Stimulated activated CD4-positive, alpha-beta T cell treated with anti-CD3 and anti-CD28 coated beads, Interleukin-4, amount 100 ng/mL, for 24 hours (primary cell): ENCODE measurements around the gene RPN2.

Experiments used
- DNase-seq: peaks from one replicate; pipeline ENCODE4 v3.0.0-alpha.2; 2020

Gene RPN2

DNA sequence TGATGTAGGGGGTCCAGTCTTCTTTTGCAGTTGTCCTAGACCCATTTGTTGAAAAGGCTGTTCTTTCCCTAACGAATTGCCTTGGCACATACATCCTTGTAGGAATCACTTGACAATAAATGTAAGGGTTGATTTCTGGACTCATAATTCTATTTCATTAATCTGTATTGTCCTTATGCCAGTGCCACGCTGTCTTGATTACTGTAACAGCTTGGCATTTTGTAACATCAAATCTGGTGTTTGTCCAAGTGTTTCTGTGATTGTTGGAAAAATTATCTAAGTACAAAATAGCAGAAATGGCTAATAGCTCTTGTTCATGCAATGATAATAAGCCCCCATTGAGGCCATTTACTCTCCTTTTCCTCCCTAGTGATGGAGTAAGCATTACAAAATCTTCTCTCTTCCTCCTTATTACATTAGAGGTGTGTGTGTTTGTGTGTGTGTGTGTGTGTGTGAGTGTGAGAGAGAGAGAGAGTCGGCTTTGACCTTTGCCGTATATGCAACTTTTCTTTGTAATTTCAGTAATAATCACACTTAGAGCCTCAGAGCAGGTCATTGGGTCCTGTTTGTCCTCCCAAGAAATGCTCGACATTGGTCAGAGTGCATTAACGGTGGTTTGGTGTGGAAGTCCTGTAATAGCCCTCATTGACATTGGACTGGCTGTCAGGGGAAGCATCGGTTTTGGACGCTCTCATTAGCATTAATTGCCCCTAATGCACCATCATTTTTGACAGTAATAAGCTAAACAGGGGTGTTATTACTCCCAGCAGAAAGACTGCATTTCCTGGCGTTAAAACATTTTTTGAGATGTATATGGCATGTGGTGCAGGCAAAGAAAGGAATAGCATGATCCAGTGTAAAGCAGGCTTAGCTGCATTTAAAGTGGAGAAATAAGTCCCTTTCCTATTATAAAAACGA is 40.9 kb downstream of the RPN2 start:
- no peak for DNase-seq

DNA sequence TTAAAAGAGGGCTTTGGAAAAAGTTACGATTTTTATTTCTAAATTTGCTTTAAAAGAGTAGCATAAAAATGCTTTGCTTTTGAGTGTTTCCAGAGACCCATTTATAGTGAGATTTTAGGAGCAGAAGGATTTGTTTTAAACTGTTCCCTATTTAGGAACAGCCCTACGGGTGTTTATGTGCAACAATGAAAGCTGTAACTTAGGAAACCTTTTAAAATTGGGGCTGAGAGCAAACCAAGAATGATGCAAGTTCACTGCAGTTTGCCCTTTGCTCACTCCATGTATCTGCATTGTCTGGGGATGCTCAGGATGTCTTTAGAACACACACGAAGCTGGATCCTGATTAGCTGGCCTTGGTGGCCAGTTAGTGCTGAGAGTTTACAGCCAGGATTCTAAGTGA is 41.6 kb downstream of the RPN2 start:
- DNase-seq, result no peak

DNA sequence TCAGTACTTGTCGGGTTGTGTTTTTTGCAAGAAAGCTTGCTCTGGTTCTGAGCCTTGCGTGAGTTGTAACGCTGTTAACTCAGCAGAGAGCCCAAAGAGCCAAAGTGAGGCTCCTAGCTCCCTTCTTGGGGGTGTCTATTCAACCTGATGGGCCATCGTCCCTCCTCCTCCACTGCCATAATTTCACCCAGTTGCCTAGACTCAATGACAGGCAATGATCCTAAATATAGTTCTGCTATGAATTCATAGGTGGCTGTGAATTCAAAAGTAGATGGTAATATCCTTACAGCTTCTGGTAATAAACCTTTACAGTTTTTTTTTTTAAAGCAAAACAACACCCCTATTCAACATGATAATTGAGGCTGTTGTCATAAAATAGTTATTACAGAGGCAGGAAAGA is 43.0 kb downstream of the RPN2 start:
- no peak for DNase-seq

GRCh38 chr20:37223053-37223452 is 43.9 kb downstream of the RPN2 start:
- DNase-seq, result no peak

DNA sequence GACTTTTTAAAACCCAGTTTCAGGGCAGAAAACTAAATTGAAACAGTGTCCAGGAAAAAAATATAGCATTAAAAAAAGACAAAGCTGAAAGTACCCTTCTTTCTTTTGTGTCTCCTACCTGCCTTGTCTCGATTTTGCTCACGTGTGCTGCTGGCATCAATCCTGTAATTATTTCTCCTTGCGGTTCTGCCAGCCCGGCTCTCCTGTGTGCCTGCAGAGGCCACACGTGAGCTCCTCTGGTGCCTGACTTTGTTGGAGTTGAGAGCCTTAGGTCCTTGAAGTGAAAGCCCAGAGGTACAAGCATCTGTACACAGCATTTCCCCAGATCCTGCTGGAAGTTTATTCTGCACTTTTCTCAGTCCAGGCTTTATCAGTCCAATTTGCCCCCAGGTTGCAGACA is 46.0 kb downstream of the RPN2 start:
- DNase-seq, result no peak

DNA sequence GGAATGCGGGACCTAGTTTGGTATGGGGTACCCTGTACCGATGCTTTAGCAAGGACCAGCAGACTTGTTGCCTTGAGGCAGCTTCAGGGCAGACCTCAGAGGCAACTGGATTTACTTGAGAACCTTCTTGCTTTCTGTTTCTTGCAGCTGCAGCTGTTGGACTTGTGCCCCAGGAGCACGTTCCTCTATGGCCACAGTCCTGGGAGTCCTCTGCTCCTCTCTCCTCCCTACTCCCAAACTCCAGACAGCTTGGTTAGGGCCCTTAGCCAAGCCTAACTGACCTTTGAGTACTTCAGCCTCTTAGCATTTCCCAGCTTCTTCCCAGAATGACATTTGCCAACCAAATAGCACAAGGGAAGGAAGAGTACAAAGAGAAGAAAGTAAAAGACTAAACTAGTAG is 47.8 kb downstream of the RPN2 start:
- DNase-seq, result no peak

DNA sequence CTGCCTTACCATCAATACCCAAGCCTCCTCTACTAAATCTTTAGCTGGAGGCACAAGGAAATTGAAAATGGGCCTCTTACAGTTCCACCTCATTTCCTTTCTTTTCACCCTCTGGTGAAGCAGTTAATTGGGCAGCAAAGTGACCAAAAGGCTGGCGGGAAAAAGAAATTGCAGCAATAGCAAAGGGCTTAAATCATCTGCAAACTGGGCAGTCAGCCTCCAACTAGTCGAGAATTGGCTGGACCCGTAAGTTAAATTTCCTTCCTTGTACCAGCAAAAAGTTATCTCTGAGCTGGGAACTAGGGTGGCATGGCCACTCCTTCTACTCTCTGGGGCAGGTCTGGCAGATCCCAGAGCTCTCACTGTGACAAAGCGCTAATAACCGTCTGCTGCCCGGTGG is 49.0 kb downstream of the RPN2 start:
- DNase-seq, result no peak

DNA sequence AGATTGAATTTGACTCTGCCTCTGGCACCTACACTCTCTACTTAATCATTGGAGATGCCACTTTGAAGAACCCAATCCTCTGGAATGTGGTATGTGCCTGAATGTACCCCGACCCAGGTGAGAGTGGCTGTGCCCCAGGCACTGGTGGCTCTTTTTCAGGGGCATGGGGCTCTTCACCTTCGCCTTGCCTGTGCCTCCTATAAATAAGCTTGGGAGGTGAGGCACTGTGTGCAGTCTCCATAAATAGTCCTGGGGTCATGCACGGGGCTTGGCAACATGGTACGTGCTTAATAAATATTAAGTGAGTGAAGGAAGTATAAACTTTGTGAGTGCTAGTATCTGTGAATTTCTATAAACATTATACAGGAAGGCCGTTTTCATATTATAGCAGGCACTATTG is 49.5 kb downstream of the RPN2 start:
- no peak for DNase-seq

GRCh38 chr20:37229357-37229756 is 50.2 kb downstream of the RPN2 start:
- no peak for DNase-seq

DNA sequence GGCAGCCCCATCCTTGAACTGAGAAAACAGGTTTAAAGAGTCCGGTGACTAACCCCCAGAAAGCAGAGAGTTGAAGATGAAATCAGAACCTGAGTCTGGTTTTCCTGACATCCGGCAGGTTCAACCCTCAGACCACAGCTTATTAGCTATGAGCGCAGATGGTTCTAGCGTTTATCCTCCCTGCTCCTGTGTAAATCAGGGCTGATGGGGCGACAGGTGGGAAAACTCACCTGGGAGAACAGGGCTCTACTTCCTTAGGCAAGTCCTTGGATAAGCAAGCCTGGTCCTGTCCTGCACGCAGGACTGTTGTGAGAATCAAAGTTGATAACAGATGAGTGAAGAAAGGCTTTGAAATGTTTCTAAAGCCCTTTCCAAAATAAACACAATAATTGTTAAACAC is 51.1 kb downstream of the RPN2 start:
- DNase-seq, result no peak

- no peak for DNase-seq
Observed at GRCh38 chr20:37231947-37232630, 53.0 kb downstream of the RPN2 start.

GRCh38 chr20:37233548-37234253 is 54.6 kb downstream of the RPN2 start:
- DNase-seq, result no peak

DNA sequence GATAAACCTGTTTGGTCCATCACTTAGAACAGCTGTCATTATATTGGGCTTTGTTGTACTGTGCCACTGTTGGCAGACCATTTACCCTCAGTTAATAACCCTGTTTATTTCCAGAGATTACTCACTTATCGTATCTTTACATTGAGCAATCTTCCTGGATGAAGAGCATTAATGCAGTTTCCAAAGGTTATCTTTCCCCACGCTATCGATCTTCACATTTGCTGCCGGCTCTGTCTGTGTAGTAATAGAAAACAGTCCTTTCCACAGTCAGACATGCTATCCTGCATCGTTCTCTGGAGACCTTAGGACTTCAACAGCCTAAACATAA is 55.1 kb downstream of the RPN2 start:
- no peak for DNase-seq

DNA sequence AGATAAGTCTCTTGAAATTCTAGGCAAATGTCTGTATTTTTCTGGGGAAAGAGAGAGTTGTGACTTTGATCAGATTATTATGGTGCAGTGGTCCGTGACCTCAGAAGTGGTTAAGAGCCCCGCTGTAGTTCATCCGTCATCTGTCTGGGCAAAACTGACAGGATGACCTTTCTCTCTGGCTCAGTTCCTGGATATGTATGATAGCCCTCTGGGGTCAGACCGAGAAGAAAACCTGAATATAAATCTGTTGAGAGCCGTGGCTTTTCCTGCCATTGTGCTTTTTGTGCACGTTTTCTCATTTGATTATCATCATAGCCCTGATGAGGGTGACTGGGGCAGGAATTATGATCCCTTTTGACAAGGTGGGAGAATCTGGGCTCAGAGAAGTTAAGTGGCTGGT is 55.9 kb downstream of the RPN2 start:
- DNase-seq, result no peak

GRCh38 chr20:37236462-37236861 is 57.3 kb downstream of the RPN2 start:
- DNase-seq, result no peak

DNA sequence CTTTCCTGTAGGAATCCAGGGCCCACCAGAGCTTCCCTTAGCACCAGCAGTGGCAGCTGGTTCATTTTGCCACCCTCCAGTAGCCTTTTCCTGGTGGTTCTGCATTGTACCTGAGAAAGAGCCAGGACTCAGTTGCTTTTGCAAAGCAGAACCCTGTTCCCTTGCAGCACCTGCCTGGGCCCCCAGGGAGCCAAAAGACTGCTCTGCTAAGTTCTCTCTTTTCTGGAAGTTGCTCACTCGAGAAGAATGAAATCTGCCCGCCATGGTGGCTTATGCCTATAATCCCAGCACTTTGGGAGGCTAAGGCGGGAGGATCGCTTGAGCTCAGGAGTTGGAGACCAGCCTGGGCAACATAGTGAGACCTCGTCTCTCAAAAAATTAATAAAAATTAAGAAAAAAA is 58.5 kb downstream of the RPN2 start:
- DNase-seq, result no peak

DNA sequence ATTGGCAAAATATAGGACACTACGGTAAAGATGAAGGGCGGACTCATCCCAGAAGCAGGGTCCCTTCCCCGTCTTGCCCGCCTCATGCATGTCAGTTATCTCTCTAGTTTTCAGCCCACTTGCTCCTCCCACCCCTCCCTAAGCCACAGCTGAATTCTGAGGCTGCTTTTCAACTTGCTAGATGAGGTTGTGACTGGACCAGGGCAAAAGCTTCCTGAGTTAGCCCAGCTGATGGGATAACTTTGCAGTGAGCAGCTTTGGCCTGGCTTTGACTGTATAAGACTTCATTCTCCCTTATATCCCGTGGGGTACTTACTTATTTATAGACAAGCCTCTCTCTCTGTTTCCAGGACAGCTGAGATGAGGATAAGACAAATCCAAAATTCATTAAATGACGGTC is 59.3 kb downstream of the RPN2 start:
- DNase-seq, result no peak

DNA sequence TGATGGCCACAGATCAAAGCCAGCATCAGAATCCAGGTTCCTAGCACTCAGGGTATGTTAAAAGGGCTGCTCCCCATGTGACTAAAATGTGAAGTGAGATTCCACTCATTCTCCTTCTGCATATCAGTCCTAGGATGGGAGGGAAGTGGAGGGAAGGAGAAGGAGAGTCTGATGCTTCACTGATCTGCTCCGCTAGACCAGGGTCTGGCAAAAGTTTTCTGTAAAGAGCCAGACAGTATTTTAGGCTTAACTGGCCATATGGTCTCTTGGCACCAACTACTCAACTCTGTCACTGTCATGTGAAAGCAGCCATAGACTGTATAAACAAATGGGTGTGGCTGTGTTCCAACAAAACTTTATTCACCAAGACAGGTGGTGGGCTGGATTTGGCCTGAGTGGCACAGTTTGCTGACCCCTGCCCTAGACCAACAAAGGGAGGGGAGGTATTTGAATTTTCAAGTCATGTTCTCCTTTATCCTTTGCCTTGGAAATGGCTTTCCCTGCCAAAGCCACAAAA is 59.9 kb downstream of the RPN2 start:
- DNase-seq, result no peak

DNA sequence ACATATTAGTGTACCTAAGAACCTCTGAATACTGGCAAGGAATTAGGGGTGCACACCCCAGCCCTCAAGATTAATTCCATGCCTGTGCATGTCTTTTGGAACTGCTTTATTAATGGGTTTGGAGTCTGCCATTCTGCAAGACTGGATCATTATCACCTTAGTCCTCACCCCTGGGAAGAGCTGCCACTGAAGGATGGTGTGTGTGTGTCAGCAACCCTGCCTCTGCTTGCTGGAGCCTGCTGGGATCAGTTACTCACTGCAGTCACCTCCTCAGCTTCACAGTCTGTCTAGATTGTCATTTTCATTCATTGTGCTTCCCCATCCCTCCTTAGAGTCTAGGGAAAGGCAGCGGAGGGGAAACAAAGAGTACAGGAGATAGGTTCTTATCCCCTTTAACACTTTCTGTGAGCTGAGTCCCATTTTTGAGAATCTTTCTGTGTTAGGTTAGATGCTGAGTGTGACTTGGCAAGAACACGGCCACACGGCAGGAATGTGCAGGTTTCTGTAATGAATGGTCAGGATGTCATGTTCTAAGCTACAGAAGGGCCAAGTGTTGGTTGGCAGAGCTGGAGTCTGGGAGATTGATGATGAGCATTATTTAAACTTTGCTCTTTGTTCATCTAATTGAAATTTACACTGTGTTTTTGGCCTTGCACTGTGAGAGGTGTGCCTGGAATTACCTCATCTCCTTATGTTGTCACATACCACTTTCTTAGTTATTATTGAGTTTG is 61.4 kb downstream of the RPN2 start:
- no peak for DNase-seq

DNA sequence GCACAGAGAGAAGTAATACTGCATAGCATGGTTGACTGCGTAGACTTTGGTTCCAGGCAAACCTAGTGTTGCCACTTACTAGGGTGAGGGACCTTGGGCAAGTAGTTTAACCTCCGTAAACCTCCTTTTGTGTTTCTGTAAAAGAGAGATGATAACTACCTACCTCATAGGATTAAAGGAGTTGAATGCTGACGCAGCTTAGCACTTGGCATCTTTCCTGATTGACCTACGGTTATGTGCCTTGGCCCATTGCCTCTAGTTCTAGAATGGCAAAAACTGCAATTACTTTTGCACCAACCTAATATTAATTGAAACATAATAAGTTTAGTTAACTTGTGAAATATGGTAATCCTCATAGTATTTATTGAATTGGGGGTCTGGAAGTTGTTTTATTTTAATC is 63.4 kb downstream of the RPN2 start:
- DNase-seq, result no peak

DNA sequence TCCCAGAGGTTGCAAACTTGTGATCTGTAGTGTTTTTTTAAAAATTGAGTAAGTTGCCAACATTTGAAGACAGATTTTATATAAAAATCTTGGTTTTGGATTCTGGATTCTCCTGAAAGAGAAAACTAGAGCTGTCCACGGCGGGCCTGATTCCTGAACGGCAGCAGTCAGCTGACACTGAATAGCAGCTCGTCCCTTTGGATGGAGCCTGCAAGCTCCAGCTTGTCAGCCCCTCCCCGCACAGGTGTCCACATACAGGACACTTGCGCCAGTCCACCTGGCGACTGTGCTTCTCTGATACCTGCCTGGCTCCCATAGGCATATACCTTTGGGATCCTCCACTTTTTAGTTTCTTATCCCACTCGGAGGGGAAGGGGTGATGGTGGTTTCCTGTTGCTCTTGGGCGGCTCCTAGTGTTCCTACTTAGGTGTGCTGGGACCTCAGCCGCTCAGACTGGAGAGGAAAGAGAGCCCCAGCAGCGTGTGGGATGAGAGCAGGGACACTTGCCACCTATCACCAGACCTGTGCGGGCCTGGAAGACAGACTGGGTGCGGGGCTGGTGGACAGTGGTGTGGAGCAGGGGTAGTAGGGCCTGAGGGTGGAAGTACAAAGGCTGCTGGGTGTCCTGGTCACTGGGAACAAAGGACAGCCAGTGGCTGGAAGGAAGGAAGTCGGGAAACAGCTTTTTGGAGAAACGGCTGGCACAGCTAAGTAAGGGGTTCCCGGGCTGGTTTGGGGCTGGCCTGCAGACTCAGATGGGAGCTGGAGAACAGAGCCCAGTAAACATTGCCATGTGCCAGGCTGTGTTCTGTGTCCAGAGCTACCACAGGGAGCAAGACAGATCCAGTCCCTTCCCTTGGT is 64.2 kb downstream of the RPN2 start:
- no peak for DNase-seq

- DNase-seq, result no peak
Observed at GRCh38 chr20:37243937-37244571, 64.9 kb downstream of the RPN2 start.
